UCSD-AML1 (cell line): ENCODE results near the gene RAB11A.

ENCODE experiments used
- DNase-seq: peaks from one replicate; lab custom pipeline; 2025; ENCODE audit not compliant: unreplicated experiment; lab: John Stamatoyannopoulos, UW

RAB11A gene

DNA sequence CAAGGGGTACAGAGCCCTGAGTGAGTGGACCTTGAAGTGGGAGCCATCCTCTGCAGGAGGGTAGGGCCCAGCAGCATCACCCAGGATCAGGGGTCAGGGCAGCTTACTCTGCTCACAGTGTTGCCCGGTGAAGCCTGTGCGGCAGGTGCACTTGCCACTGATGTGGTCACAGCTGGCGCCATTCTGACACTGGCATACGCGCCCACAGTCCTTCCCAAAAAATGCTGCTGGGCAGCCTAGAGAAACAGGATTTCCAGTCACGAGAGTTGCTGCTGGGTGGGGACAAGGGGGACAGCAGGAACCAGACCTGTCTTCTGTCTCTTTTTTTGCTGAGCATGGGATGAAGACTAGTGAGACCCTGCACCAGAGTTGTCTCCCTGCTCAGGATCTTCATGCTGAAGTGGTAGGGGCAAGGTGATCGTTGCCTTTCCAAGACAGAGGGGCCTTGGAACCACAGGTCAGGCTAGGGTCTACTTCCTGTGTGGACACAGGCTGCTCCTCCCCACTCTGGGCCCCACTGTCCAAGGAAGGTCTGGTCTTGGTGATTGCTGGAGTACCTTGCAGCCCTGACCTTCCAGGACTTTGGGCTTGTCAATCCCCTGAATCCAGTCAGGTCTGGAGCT lies 46.9 kb downstream of the RAB11A start:
- DNase-seq = no peak

- peak; percentile 30 for DNase-seq
Observed at GRCh38 chr15:65916664-65917406, 47.5 kb downstream of the RAB11A start.

DNA sequence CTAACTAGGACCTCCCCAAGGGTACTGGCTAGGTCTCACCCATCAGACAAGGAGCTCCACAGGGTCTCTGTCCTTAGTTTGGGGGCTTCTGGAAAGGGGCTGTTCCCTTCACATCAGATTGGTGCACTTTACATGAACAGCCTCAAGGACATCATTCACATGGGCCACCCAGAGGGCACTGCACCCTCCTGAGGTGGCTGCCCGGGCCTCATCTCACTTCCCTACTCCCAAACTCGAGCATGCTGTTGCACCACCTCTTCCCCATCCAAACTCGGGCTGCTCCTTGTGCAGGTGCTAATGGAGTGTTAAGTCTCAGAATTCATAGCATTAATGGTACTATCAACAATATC lies 48.1 kb downstream of the RAB11A start:
- DNase-seq = no peak

DNA sequence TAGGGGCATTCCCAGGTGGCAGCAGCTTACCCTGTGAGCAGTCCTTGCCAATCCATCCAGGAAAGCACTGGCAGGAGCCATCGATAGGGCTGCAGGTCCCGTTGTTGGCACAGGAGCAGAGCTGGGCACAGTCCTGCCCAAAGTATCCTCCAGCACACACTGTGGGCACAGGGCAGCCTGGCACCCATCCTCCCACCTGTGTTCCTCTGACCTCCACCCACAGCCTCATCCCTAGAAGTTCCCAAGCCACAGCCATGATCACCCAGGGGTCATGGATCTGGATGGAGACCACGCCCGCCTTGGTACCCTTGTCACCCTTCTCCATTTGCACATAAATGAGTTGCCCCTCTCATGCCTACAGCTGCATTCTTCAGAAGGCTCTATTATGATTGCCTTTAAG lies 48.6 kb downstream of the RAB11A start:
- no peak for DNase-seq

DNA sequence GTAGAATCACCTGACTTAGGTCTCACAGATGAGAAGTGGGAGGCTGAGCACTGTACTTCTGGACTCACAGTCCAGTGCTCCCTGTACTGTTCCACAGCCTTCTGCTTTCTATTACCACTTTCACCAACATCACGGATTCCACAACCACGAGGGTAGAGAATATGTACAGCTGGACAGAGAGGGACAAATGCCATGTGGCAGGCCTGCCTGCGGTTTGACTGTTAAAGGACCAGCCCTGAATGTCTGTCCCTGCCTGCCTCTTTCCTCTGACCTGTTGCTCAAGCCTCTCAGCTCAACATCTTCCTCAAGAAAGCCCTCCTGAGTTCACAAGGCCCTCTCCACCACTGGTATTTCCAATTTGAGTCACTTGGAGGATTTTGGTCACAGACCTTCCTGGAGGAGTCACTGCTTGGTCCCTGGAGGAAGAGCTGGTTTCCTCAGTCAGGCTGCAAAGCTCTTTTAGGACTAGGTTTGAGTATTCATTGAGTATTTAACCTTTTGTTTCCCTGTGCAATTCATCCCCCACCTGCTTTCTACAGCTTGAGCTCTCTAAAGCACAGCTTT lies 49.1 kb downstream of the RAB11A start:
- DNase-seq = no peak

DNA sequence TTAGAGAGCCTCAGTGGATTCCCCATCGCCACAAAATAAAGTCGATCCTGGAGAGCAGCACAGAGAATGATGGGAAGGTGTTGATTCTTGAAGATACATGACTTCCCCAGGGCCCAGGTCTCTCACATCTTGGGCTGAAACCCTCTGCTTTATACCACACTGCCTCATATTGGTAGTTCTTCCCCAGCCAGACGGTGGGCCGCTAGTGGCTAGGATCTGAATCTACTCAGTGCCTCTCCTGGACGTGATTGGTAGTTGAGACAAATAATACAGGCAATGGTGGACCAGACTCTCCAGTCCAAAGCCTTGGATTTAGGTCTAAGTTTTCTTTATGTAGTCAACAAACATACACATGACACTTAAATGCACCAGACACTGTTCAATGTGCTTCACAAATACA lies 49.7 kb downstream of the RAB11A start:
- DNase-seq = no peak

- DNase-seq = no peak
Observed at GRCh38 chr15:65919353-65919752, 50.1 kb downstream of the RAB11A start.

GRCh38 chr15:65920121-65920520 lies 50.8 kb downstream of the RAB11A start:
- no peak for DNase-seq

GRCh38 chr15:65920825-65921309 lies 51.6 kb downstream of the RAB11A start:
- no peak for DNase-seq

DNA sequence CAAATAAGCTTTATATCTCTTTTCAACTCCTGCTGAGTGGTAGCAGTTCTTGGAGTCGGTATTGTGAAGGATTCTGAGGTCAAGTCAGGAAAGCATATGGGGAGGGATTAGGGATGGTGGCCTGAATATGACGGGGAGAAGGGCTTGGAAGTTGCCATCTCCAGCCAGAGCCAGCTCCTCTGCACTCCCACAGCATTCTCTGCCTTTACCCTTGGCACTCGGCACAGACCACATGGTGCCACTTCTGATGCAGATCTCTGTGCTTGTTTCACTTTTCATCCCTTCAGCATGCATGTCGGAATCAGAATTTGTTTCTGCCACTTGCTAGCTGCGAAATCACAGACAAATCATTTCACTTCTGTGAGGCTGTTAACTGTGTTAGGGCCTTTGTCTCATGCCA lies 52.5 kb downstream of the RAB11A start:
- no peak for DNase-seq

DNA sequence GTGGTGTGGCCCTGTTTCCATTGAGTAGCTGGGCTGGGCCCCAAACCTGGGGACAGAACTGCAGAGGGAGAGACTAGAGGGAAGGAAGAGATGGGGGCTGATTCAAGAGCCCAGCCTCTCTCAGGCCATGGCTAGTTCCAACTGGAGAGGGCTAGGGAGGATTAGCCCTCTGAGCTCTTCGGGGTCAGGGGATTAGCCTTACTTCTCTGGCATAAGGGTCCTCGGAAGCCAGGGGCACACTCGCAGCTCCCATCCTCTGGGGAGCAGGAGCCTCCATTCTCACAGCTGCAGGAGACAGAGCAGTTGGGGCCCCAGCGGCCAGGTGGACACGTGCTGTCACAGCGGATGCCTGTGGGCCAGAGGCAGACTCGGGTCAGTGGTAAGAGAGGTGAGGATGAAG lies 53.3 kb downstream of the RAB11A start:
- no peak for DNase-seq

DNA sequence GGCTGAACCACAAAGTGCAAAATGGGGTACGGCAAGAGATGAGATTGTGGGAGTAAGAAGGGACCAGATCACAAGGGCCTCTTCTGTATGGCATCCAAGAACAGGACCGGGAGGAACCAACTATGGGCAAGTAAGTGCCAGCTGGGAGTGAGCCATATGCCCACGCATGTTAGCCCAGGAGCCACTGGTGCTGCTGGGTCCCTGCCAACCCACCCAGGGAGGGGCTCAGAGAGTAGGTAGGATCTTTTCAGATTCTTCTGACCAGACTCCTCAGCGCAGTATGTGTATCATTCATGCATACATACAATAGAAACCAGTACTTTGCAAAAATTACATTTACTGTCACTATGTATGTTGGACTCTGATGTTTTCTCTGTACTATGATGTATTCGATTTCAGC lies 54.0 kb downstream of the RAB11A start:
- DNase-seq = no peak

- DNase-seq = no peak
Observed at GRCh38 chr15:65924004-65924403, 54.7 kb downstream of the RAB11A start.

- no peak for DNase-seq
Observed at GRCh38 chr15:65925338-65925737, 56.0 kb downstream of the RAB11A start.

DNA sequence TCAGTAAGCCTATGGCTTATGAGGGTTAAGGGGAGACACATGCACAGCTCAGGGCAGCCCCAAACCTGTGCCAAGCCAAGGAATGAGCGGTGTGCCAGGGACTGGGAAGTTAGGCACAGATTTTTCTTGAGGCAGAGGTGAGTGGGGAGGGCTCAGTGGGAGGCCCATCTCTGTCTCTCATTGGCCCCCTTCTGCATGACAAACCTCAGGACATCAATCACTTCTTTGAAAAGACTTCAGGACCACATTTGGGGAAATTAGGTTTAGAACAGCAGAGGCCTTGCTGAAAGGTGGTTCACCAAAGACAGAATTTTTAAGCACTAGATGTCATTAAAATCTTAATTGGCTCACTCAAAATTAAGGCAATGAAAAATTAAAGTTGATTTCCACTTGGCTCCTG lies 57.2 kb downstream of the RAB11A start:
- no peak for DNase-seq

DNA sequence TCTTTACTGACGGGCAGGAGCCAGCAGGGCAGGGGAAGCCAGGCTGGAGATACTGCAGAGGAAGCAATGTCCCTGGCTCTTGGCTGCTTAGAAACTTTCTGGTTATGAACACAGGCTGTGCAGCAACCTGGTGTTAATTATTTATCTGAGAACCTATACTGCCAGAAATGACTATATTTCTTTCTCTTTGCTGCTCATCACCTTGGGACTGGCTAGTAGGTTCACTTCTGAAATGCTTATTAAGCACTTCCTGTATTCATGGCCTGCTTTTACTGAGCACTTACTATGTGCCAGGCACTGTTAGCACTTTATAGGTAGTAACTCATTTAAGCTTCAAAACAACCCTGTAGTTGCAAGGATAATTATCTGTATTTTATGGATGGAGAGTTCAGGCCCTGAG lies 57.6 kb downstream of the RAB11A start:
- DNase-seq = no peak

- no peak for DNase-seq
Observed at GRCh38 chr15:65927545-65927944, 58.3 kb downstream of the RAB11A start.

- DNase-seq = no peak
Observed at GRCh38 chr15:65929573-65929972, 60.3 kb downstream of the RAB11A start.

GRCh38 chr15:65930134-65930533 lies 60.8 kb downstream of the RAB11A start:
- no peak for DNase-seq

GRCh38 chr15:65931221-65931620 lies 61.9 kb downstream of the RAB11A start:
- DNase-seq = no peak

GRCh38 chr15:65935391-65935790 lies 66.1 kb downstream of the RAB11A start:
- no peak for DNase-seq

GRCh38 chr15:65936282-65936681 lies 67.0 kb downstream of the RAB11A start:
- DNase-seq = no peak

GRCh38 chr15:65937054-65937453 lies 67.8 kb downstream of the RAB11A start:
- no peak for DNase-seq
